Ureter (tissue), 1 donor: ENCODE measurements around the gene MVK. TPM values are rescaled to one million over a fixed set of nuclear protein-coding genes. Genes with fewer than 3 reads are reported as not detected.

Experiments
- DNase-seq: peaks from one replicate; pipeline ENCODE4 v3.0.0-alpha.2; 2020; ENCODE audit warnings: low spot score
- total RNA-seq: library from RNA; stranded (reverse); gene quantifications from one replicate; pipeline ENCODE4 v1.2.4, GENCODE V29; 2023
- donor health status: DM: yes; HTN: yes; CAD: no.

MVK gene
- total RNA-seq, 1 donor from 2014 or later: 44.0 TPM

DNA sequence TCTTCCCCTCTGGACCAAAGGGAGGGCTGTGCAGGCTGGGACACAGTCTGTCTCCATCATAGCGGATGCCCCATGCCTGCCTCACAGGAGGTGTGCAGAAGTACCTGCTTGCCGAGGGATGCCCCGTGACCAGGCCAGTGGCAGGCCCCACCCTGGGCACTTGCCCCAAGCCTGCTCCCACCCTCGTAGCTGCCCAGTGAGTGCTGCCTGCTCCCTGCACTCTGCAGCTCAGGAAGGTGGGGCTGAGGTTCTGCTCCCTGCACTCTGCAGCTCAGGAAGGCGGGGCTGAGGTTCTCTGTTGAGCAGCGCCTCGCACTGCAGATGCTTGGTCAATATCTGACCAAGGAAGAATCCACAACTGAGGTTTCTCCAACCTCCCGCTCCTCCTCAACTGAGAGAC lies 7.2 kb upstream of the MVK start:
- no peak for DNase-seq

DNA sequence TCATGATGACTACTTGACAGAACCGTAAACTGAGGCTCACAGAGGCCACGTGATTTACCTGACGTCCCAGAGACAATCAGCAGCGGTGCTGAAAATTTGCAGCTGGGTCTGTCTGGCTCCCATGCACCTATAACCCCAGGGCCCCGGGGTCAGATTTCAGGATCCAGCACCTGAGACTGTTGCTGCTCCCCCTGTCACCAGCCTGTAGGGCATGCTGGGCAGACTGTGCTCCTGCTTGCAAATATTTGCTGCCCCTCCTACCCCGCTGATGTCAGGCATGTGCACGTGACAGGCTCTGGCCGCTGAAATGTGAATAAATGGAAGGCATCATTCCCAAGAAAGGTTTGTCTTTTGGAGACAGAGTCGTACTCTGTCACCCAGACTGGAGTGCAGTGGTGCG lies 6.3 kb upstream of the MVK start:
- DNase-seq: no peak

DNA sequence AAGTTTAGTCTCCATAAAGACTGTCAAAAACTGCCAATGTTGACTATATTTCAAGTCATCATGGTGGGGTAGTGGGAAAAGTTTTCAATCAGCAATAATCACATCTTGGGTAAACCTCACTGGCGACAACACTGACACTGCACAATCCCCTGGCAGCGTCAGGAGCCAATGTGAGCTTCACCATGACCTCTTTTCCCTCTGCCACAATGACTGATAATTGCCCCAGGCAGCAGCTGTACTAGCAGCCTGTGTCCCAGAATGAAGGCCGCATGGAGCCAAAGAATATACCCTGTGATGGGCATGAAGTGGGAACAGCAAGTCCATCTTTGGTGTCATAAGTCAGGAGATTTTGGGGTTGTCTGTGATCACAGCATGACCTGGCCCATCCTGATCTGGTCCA lies 5.6 kb upstream of the MVK start:
- no peak for DNase-seq

DNA sequence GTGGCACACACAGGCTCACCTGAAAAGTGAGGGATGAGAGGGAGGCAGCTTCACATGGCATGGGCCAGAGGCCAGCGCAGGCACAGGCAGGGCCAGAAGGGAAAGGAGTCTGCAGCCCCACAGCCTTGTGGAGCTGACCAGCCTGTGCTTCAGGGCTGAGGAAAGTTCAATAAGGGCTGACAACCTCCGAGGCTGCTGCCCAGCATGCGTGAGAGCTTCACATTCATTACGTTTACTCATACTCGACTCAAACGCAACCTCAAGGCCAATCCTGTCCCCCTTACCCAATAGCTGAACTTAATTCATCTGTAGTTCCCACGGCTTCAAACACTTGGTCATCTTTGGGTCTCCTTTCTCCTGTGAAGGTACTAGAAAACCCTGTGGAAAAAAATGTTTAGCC lies 5.1 kb upstream of the MVK start:
- no peak for DNase-seq

DNA sequence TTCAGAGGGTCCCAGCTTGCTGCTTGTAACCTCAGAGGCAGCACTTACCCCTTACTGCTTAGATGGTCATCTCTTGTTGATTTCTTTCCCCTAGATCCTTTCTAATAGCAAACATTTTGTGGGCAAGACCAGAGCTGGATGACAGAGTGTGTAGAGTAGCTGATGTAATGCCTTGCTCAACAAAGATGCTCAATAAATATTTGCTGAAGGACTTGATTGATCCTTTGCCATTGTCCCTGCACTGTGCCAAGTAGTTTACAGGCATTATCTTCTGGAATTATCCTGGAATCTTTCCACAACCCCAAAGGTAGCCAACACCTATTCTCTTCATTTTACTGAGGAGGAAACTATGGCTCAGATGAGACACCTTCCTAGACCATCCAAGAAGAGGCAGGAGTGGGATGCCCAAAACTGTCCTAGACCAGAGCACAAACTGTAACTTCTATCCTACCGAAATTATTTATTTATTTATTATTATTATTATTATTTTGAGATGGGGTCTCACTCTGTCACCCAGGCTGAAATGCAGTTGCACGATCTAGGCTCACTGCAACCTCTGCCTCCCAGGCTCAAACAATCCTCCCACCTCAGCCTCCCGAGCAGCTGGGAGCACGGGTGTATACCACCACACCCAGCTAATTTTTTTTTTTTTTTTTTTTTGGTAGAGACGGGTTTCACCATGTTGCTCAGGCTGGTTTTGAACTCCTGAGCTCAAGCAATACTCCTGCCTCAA lies 1.7 kb upstream of the MVK start:
- no peak for DNase-seq

DNA sequence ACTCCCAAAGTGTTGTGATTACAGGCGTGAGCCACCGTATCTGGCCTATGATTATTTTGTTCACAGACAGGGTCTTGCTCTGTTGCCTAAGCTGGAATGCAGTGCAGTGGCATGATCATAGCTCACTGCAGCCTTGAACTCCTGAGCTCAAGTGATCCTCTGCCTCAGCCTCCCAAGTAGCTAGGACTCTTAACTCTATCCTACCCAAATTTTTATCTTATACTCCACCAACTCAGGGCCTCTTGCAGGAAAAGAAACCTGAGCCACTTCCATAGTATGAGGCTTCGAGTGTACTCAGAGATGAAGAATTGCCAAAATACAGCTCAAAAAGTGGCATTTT lies 1.1 kb upstream of the MVK start:
- DNase-seq: no peak

DNA sequence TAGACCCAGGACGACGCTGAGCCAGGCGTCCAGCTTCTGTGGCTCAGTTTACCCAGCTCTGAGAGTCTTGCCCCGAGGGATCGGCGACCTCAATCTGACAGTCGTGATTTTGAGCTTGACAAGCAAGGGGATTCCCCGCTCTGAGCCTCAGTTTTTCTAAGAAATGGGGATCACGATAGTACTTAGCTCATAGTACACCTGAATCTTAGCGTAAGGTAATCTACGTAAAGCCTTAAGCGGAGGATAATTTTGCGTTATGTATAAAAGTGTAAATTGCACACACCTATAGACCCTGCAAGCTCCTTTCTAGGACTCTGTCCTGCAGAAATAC lies 285 bp downstream of the MVK start:
- DNase-seq: no peak

DNA sequence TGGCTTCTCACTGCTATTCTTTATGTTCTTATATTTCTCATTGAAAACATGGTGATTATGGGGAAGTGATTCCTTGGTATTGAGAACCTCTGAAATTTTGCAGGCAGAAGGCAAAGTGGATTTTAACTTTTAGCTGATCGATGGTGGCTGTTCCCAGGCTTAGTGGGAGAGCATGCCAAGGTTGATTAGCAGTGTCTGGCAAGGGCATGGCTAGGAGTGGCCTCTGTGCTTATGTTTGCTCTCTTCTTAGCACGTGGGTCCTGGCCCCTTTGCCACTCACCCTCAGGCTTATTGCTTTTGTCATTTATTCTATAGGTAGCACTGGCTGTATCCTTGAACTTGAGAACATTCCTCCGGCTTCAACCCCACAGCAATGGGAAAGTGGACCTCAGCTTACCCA lies 2.1 kb downstream of the MVK start:
- no peak for DNase-seq

DNA sequence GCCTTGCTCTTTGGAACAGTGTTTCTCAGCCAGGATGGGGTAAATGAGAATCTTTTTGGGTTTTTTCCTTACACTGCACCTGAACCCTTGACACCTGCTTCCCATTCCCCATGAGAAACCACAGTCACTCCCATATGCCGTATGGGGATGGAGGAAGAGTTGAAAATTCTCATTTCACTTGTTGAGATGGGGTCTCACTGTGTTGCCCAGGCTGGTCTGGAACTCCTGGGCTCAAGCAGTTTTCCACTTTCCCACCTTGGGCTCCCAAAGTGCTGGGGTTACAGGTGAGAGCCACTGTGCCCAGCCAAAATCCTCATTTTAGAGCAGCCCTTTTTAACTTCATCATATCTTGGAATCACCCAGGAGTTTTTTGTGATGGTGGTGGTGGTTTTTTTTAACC lies 3.7 kb downstream of the MVK start:
- no peak for DNase-seq

DNA sequence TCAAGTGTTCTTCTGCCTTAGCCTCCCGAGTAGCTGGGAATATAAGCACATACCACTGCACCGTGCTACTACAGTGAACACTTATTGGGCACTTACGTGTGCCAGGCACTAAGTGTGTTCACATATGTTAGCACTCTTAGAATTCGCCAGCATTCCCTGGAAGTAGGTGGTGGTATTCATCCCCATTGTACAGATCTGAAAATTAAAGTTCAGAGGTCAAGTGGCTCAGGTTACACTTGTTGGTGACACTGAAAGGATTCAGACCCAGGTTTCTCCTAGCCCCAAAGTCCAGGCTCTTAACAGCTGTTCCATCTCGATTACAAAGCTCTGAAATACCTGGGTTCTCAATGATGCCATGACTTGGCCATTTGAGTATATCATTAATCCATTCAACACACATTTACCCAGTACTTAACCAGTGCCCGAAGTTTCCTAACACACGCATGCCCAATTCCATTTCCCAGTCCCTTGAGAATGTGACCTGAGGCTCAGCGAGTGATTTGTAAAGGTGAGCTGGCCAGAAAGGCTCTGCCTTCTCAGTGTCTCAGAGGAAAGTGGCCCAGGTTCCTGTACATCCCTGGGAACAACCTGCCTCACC lies 4.8 kb downstream of the MVK start:
- DNase-seq: no peak

DNA sequence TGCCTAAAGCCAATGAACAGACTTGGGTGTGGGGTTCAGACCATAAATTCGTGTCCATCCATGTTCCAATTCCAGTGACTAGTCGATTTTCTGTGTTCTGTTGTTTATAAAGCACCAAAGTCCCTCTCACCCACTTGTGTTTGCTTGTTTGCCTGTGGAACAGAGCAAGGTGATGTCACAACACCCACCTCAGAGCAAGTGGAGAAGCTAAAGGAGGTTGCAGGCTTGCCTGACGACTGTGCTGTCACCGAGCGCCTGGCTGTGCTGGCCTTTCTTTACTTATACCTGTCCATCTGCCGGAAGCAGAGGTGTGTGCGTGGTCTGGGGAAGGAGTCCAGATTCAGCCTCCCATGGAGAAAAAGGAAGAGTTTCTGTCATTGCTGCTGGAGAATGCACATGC lies 6.0 kb downstream of the MVK start:
- DNase-seq: no peak

DNA sequence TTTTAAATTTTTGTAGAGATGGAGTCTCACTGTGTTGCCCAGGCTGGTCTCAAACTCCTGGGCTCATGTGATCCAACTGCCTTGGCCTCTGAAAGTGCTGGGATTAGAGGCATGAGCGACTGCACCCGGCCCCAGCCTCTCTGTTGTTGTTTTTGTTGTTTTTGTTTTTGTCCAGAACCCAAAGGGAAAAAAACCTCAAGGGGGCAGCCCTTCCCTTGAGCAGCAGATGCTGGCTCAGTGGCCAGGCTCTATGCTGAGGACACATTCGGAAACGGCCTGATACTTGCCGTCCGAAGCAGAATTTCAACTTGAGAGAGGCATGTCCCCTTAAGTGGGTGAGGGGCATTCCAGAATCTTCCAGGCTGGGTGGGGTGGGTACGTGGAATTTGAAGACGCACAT lies 6.7 kb downstream of the MVK start:
- no peak for DNase-seq

DNA sequence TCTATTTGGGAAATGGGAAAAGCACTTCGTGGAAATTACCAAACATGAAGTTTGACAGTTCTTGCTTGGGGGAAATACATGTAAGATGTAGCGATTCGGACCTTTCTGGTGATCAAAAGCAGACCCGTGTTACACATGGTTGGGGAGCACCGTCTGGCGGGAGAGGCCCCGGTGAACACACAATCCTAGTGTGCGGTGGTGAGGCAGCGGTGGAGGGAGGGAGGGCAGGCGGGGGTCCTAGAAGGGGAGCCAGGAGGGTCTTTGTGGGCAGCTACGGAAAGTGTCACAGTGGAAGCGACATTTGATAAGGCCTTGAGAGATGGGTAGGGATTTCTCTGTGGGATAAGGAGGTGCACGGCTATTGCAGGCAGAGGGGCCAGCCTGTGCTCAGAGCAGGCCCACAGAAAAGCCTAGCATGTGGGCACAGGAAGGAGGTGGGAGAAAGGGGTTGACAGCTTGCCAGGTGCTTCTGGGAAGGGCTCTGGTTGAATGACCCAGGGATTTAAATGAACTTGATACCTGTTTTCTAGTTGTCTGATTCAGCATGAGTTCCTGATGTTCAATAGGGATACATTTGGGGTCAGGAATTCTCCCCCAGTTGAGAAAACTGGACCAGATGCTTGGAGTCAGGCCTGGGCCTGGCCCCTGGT lies 7.2 kb downstream of the MVK start:
- DNase-seq: no peak

DNA sequence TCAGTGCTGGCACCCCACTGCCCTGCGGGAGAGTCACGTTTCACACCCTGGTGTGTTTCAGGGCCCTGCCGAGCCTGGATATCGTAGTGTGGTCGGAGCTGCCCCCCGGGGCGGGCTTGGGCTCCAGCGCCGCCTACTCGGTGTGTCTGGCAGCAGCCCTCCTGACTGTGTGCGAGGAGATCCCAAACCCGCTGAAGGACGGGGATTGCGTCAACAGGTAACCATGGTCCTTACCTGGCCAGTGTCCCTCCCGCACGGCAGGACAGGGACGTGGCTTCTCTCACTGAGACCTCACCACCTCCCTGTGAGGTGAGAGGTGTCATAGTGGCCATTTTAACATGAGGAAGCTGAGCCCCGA lies 7.7 kb downstream of the MVK start:
- DNase-seq: no peak

DNA sequence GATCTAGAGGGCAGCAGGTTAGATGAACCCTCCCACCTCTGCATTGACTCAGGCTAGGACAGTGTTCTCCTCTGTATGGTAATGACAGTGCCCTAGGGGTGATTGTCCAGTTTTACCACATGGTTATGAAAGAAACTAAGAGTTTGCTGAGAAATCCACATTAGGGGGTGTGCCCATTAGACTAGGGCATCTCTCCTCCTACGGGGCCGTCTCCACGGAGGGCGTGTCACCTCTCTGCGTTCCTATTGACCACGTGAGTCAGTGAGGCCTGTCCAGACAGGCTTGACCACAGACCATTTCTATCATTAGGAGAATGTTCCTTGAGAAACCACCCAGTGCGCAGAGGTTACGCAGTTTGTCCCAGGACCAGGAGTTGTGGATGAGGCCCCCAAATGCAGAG lies 8.3 kb downstream of the MVK start:
- DNase-seq: peak; percentile 81

DNA sequence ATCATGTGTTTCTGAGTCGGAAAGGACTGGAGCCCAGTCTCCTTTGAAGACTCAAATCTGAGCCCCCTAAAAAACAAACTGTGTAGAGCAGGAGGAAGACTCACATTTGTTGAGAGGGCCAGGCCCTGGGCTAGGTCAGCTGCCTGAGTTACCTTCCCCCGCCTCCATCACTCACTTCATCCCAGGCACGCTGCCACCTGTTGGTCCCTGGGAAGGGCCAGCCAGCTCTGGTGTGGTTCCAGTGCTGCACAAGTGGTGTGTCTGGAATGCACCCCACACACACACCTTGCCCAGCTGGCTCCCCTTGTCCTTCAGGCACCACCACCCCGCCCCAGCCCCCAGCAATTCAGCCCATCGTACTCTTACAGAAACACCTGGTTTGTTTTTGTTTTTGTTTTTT lies 9.0 kb downstream of the MVK start:
- DNase-seq: peak; percentile 72

DNA sequence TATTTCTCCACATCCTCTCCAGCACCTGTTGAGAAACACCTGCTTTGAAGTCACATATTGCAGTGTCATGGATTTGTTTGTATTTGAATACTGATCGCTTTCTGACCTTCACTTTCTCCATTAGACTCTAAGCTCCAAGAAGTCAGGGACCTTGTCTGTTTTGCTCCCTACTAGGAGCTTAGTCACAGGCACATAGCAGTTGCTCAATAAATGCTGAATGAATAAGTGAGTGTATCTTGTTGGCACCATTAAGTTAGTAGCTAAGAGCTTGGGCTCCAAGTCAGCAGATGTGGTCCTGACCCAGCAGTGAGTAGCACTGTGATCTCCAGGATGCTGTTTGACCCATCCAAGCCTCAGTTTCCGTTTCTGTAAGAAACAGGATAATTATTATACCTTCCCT lies 10.1 kb downstream of the MVK start:
- no peak for DNase-seq

DNA sequence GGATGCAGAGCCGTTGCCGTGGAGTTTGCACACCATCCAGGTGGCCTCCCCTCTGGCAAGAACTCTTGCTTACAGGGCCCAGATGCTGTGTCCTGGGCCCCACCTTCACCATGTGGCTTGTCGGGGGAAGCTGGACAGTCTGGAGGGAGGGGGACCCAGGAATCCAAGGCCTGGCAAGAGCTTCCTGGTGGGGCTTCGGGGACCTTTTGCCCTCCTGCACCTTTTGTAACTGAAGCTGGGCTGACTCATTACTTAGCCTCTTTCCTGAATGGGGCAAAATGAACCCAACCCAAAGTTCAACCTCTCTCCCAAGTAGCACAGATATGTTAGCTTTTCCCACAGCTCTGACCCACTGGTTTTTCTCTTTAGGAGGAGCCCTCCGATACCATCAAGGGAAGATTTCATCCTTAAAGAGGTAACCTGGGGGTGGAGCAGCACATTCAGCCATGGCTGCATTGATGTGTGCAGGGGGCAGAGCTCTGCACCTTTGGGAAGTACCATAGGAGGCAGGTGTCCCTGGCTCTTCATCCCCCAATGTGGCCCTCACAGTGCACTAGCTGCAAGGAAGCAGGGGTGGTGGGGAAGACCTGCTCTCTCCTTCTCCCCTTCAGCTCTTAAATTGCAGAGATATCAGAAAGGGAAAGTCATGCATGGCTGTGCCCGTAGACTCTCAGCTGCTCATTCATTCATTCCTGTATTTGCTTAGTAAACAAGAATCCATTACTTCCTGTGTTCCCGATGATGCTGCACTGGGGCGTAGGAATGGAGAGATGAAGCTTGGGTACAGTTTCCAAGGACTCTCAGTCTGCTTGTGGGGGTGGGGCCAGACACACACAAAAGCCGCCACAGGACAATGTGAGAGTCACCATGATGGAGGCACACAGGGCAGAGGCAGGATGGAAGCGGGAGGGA lies 13.0 kb downstream of the MVK start:
- DNase-seq: no peak

DNA sequence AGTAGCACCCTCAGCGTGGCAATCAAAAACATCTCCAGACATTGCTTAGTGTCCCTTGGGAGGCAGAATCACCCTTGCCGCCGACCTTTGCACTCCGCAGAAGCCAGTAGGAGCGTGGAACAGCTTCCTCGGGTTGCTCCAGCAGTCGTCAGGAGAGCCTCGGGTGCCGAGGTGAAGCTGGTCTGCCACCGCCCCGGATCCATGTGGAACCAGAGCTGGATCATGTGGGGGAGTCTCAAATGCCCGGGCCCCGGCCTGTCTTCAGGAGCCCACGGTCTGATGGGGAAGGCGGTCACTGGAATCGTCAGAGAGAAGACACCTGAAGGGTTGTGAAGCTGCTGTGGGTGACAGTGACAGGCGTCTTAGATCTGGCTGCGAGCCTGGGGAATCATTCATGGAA lies 14.3 kb downstream of the MVK start:
- no peak for DNase-seq

DNA sequence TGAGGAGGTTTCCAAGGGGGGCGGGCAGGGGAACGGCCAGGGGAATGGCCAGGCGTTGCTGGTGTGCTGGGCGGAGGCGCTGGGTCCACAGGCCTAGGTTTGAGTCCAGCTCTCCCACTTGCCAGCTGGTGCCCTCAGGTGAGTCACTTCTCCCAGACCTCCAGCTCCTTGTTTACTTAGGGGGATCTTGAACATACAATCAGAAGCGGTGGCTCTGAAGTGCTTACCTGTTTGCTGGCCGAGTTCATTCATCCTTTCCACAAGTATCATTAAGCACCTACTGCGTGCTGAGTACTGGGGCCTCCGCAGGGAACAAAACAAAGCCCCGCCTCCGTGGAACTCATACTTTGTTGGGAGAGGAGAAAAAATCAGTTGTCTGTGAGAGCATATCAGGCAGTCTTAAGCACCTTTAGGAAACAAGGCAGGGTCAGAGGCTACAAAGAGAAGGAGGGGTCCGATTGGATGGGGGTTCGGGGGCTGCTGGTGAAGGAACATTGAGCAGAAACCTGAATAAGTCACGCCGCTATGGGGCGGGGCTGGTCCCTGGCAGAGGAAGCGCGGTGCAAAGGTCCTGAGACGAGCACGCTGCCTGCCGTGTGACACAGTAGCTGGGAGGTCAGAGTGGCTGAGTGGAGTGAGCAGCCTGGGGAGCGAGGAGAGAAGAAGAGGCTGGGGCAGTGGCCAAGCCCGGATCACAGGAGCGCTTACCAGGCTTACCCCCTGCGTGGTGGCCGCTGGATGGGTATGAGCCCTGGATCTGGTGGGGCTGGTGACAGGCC lies 15.1 kb downstream of the MVK start:
- no peak for DNase-seq

DNA sequence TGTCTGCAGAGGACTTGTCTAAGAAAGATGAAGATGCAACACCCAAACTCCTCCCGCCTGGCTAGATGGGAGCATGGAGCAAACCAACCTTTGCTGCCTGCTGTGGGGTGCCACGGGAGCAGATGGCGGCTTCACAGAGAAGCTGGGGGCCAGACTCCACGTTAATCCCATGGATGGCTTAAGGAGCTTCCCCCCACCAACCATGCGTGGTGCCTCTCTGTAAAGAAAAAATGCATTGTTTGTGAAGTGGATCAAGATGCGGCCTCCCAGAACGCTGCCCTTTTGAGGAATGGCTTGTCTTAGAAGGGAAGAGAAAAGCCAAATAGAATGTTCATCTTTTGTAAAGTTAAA lies 15.6 kb downstream of the MVK start:
- no peak for DNase-seq

DNA sequence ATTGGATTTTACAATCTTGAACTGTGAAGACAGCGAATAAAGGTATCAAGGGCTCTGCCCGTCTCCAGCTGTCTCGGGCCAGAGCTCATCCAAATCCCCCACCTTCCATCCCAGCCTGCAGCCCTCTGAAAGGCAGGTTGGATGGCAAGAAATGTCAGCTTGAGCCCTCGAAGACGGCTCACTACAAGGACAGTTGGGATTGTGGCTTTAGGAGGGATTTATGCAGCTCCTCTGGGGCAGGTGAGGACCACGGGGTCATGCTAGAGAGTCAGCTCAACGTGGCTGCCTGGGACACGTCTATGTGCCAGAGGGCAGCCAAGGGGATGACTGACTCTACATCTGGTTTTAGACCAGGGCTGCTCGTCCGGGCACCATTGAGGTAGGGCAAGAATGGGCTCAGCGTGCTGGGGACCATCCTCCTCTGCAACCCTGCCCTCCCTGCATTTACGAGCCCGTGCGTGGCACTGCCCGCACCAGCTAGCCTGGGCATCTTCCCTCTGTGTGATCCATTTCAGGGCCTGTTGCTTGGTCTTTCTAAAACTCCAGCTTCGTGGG lies 16.2 kb downstream of the MVK start:
- no peak for DNase-seq
